ENCODE data around the gene VSTM4. TPM values are rescaled to one million over a fixed set of nuclear protein-coding genes. Genes with fewer than 3 reads are reported as not detected.

Gene VSTM4
- total and polyA plus RNA-seq, 2 of the 4 experiments (the other 2 are of a cell fraction): 2.4 to 2.9 TPM

GRCh38 chr10:49028639-49029038 is 86.7 kb downstream of the VSTM4 start:
- Histone ChIP-seq H2BK15ac (ENCODE audit: low read depth, low read length) (no peak overlapping the region), H3K9ac (ENCODE audit: low read depth, low read length) (no peak overlapping the region), H2BK120ac (ENCODE audit: low read depth, low read length) (no peak overlapping the region), H3K4me2 (ENCODE audit: low read depth, low read length) (no peak overlapping the region), H2BK20ac (ENCODE audit: low read depth, low read length) (no peak overlapping the region), H4K5ac (ENCODE audit: low read depth, low read length) (no peak overlapping the region), H3K4me1 (ENCODE audit: control insufficient read depth, insufficient read depth, low read length) (peaks cover 3% of the 10 kb centered on the region; the same call in 1 of the 2 replicates), H3K27me3 (ENCODE audit: control insufficient read depth, insufficient read depth, low read length) (no peaks in the 10 kb centered on the region), H4K8ac (ENCODE audit: low read depth in 2 of 2, low read length in 2 of 2) (no peak overlapping the region), H3K23ac (ENCODE audit: low read depth, low read length) (no peak overlapping the region), H3K56ac (ENCODE audit: extremely low read depth, insufficient read depth, low read length) (no peak overlapping the region), H2BK5ac (ENCODE audit: low read depth, low read length, poor library complexity, severe bottlenecking) (no peak overlapping the region), H3K36me3 (ENCODE audit: control insufficient read depth, insufficient read depth, low read length) (peaks cover 6% of the 10 kb centered on the region; the same call in 1 of the 2 replicates), H3K9me1 (ENCODE audit: insufficient read depth, low read length) (peaks cover 5% of the 10 kb centered on the region; the same call in 1 of the 2 replicates), H3K4me3 (ENCODE audit: insufficient read depth, low read depth, low read length) (no peak overlapping the region), H2AK9ac (replicated peaks; ENCODE audit: low read depth, low read length, poor library complexity) (no peak overlapping the region), H4K20me1 (ENCODE audit: insufficient read depth, low read length) (no peaks in the 10 kb centered on the region), H3K18ac (ENCODE audit: low read depth, low read length) (no peak overlapping the region), H3K9me3 (ENCODE audit: control insufficient read depth, insufficient read depth, low read length) (no peaks in the 10 kb centered on the region), H2AK5ac (ENCODE audit: low read depth, low read length) (no peak overlapping the region), H3K4ac (ENCODE audit: low read depth, low read length) (no peak overlapping the region), H3K79me1 (ENCODE audit: low read depth in 1 of 2, low read length in 2 of 2) (no peaks in the 10 kb centered on the region), H3K27ac (ENCODE audit: insufficient read depth, low read length) (no peak overlapping the region), H4K91ac (ENCODE audit: insufficient read depth, low read depth, low read length) (no peak overlapping the region), H2AFZ (replicated peaks; ENCODE audit: low read length, poor library complexity) (no peak overlapping the region), H3K14ac (replicated peaks; ENCODE audit: low read depth, low read length) (no peak overlapping the region)
- intact Hi-C loops (cut with micrococcal nuclease): no loop called here
- ChIA-PET CTCF (no interaction called here), POLR2A (ENCODE audit: unreplicated experiment) (no interaction called here)
- ATAC-seq (ENCODE audit: low read depth): no peak
- no CpG with 5 or more reads among the region's 2 CpGs for WGBS, 2 experiments (ENCODE audit: extremely low coverage in 2 of 2, insufficient read length in 1 of 2)
- dilution Hi-C loops (cut with HindIII; ENCODE audit: low sequenced_read_pairs, unreplicated experiment): no loop called here
- no peak for DNase-seq
- no peak for TF ChIP-seq CHD1 (IDR thresholded peaks at IDR 0.05; ENCODE audit: low read depth, low read length)
- in situ Hi-C loops (cut with MboI; ENCODE audit: low sequenced_read_pairs): no loop called here
- no TSS peak for BruUV-seq (replicated peaks)
